Activated CD8-positive, alpha-beta memory T cell treated with anti-CD3 and anti-CD28 coated beads, Interleukin-2, amount 50 U/mL, for 24 hours (primary cell): ENCODE data around the gene SPARC.
"Not testable (repeated sequence)": the region's sequence is repeated elsewhere in the genome, so short reads cannot be mapped to it uniquely, and the experiment has no call there.

Experiments used
- DNase-seq: peaks from one replicate; pipeline ENCODE4 v3.0.0-alpha.2; 2020; ENCODE audit errors: extremely low read depth

SPARC gene, protein sequence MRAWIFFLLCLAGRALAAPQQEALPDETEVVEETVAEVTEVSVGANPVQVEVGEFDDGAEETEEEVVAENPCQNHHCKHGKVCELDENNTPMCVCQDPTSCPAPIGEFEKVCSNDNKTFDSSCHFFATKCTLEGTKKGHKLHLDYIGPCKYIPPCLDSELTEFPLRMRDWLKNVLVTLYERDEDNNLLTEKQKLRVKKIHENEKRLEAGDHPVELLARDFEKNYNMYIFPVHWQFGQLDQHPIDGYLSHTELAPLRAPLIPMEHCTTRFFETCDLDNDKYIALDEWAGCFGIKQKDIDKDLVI

DNA sequence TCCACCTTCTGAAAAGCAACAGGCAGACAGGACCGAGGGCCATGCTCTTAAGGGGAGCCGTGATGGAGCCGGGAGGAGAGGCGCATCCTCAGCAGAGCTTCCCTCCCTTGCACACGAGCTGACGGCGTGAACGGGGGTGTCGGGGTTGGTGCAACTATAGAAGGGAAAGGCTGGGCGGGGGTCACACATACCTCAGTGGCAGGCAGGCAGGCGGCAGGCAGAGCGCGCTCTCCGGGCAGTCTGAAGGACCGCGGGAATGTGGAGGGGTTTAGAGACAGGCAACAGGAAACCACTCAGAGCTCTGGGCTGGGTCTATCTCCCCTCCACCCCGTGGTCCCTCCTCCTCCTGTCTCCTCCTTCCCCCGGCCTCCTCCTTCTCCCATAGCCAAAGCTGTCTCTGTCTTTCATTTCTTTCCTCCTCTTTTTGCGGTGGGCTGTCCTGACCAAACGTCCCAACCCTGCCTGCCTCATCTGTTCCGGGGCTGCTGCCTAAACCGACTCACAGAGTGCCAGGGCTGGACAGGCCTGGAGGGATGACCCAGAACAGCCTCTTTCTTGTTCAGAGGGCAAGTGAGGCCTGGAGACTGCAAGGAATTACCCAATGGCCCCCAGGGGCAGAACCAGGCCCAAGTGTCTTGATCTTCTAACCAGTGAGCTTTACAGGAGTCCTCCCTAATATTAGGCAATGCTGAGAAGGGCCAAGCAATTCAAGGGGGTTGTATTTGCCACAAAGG, at the start of gene SPARC:
Gene SPARC, minus strand, starts transcription at position 242 of the 734 bp plus-strand sequence. CDS start 10,727 bp downstream, outside the sequence.
- no peak for DNase-seq

DNA sequence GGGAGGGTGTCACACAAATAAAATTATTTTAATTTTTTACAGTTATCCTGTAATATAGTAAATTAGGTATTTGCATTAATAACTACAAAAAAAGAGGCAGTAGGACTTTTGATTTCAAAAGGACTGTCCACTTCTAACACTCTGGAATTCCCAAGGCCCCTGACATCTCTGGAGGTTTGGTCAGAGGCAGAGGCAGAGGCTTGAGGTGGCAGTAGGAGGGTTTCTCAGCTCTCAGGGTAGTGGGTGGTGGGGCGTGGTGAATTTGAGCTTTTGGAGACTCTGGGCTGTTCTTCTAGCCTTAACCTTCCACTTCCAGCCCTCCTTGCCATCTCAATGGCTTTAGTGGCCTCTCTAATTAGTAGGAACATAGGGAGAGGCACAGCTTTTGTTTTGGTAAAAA, 48.9 kb upstream of the SPARC start:
- no peak for DNase-seq

DNA sequence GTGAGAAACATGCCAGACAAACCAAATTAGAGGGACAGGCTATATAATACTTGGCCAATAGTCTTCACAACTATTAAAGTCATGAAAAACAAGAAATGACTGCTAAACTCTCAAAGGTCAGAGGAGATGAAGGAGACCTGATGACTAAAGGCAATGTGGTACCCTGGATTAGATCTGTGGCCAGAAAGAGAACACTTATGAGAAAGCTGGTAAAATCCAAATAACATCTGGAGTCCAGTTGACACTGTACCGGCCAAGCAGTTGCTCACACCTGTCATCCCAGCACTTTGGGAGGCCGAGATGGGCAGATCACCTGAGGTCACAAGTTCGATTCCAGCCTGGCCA, 47.3 kb upstream of the SPARC start:
- DNase-seq = no peak

DNA sequence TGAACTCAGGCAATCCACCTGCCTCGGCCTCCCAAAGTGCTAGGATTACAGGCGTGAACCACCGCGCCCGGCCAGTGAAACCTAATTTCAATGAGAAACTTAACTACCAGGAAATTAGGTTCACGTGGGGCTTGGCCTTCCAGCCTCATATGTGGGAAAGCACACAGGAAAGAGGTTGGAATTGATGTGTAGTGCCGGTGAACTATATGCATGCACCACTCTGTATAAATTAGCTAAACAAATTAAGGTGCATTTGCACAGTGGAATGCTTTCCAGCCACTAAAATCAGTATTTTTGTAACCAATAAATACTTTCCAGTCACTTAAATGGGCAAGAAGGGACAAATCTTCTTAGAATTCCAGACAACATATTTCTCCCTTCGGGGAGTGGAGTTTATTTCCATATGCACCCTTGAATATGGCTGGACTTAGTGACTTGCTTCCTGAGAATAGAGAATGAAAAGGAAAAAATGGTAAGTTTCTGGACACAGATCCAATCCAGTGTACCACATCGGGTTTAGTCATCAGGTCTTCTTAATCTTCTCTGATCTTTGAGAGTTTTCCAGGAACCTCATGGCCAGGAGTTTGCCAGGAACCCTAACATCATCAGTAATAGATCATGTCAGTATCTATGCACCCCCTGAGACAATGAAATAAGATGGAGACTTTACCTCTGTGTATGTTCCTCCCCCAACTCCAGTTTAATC, 46.8 kb upstream of the SPARC start:
- DNase-seq = no peak

DNA sequence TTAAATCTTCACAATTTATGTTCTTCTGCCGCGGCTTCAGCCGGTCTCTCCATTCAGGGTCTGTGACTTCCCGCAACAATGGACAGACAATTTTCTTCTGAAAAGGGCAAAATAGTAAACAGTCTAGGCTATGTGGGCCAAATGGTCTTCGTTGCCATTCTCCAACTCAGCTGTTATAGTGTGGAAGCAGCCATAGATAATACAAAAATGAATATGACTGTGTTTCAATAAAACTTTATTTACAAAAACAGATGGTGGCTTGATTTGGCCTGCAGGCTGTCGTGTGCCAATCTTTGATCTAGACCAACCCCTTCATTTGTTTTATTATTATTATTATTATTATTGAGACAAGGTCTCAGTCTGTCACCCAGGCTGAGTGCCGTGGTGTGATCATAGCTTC, 43.7 kb upstream of the SPARC start:
- no peak for DNase-seq

DNA sequence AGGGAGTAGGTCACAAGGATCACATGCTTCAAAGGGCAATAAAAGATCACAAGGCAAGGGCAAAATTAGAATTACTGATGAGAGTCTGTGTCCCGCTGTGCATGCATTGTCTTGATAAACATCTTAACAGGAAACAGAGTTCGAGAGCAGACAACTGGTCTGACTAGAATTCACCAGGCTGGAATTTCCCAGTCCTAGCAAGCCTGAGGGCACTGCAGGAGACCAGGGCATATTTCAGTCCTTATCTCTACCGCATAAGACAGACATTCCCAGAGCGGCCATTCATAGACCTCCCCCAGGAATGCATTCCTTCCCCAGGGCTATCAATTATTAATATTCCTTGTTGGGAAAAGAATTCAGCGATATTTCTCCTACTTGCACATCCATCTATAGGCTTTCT, 42.9 kb upstream of the SPARC start:
- not testable (repeated sequence) for DNase-seq

DNA sequence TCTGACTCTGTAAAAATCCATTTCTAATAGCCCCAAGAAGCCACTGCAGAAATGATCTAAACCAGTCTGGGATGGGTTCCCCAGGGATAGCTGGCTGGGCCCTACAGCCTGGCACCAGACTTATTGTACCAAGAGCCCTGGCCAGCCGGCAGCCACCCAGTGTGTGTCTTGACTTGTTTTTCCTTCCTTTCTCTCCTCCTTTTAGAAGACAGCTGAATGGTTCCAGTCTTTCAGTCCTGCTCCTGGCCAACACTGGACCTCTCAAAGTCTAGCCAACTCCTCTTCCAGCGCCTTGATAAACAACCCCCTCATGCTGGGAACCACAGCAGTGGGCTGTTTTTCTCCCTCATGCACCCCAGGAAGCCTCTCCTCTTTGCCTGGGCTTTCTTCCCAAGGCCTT, 37.6 kb upstream of the SPARC start:
- DNase-seq = no peak

DNA sequence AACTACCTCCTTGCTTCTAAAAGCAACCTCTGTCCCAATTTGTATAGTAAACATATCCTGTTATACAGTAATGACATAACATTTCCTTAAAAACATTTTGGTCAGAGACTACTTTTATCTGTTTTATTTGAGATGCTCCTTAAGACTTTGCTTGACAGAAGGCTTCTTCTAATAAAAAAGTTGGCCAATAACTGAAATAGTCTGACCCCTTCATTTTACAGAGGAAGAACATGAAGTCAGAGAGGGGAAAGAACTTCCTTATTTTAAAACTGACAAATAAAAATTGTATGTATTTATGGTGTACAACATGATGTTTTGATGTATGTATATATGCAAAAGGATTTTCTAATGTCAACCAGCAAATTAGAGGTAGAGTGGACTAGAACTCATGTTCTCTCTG, 35.8 kb upstream of the SPARC start:
- no peak for DNase-seq

DNA sequence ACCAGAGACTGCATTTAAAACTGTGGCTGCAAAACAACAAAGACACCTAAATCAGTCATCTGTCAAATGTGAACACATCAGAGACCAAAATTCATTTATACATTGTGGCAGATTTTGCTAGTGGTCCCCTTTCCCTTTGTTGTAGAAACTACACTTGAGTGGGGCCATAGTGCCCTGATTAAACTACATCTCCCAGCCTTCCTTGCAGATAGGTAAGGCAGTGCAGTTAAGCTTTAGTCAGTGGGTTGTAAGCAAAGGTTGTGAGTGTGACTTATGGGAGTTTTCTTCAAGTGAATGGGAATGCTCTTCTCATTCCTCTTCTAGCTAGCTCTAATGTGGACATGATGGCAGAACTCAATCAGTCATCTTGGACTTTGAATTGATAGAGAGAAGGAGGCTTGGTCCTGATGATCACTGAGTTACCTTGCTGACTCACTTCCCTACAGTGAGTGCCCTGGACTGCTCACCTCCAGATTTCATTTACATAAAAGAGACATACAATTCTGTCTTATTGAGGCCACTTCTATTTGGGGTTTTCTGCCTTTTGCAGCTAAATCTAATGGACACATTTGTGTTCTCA, 35.2 kb upstream of the SPARC start:
- no peak for DNase-seq

DNA sequence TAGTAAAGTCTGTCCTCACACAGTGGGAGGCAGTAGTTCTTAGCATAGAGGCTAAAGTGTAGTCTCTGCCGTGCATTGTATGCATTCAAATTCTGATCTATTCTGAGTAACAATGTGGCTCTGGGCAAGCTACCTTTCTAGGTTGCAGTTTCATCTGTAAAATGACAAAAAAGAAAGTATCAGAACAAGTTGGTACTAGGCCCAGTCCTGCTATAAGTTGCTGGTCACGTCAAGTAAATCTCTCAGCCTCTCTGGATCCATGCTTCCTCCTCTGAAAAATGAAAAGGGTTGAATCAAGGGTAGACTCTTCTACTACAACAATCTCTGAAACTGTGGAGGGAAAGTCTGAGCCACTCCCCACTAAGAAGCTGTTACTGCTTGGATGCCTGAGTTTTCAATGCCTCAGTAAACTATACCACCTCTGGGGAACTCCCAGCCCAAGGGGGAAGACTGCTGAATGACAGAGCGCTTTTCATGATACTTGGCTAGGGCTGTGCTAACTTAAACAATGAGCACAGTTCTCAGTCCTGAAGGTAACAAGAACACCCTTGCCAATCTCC, 34.5 kb upstream of the SPARC start:
- DNase-seq = no peak

DNA sequence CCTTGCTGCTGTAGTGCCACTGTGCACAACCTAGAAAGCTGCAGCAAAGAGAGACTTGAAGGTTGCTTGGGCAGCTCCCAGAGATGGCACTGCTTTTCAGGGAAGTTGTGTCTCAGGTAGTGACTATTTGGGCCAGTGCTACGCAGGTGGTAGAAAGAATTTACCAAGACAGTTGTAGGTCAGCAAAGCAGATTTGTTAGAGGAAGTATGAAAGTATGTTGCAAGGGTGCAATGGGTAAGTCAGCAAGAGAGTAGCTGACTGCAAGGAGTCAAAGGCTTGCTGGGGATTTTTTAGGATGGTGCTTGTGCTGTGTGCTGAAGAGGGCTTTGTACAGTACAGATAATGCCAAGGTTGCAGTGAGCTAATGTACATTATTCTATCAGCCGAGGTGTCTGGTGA, 33.5 kb upstream of the SPARC start:
- no peak for DNase-seq

DNA sequence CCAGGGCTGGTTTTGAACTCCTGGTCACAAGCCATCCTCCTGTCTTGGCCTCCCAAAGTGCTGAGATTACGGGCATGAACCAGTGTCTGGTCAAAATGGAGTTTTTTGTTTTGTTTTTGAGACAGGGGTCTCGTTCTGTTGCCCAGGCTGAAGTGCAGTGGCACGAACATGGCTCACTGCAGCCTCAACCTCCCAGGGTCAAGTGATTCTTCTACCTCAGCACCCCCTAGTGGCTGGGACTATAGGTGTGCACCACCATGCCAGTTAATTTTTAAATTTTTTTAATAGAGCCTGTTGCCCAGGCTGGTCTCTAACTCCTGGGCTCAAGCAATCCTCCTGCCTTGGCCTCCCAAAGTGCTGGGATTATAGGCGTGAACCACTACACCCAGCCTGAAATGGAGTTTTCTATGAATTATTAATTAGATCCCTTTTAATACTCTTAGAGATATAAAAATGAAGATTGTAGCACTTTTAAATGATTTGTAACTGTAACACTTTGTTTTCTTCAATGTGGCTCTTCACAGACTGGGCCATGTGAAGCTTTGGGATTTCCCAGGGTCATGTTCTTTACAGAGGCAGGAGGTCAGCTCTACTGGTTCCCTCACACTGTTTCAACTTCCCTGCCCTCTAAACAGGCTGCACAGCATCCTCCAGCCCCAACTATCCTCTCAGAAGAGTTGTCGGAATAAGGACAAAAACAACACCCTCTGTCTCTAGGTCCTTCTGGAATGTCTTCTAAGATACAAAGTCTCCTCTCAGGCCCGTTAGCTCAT, 32.7 kb upstream of the SPARC start:
- DNase-seq = no peak

DNA sequence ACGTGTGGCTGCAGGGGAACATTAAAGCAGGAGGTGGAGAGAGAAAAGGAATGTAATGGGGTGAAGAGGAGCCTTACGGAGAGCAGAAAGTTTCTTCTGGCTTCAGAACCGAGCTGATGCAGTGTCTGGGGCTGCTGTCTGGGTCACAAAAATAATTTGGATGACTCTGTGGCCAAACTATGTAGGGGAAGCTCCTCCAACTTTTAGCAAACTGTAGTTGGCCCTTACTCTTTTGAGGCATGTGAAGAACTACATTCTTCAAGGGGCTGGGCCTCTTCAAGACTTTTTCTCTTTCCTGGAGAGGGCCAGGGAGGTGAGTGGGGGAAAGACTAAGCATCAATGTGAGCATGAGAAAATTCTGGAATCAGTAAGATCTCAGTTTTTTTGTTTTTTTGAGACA, 31.9 kb upstream of the SPARC start:
- DNase-seq = no peak

DNA sequence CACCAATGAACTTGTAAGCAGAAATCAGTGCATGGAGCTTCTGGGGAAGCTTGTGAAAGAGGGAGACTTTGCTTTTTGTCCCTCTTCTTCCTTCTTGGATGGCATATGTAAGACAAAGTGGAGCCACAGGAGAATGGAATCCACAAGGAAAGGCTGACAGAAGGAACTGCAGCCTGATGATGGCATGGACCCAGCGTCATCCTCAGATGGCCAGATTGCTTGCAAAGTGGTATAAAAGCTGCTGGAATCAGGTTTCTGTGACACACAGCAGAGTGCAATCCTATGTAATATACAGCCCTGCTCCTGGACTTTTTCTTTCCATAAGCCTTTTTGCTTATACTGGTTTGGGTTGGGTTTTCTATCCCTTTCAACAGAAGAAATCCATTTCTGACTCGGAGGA, 31.4 kb upstream of the SPARC start:
- DNase-seq = no peak

DNA sequence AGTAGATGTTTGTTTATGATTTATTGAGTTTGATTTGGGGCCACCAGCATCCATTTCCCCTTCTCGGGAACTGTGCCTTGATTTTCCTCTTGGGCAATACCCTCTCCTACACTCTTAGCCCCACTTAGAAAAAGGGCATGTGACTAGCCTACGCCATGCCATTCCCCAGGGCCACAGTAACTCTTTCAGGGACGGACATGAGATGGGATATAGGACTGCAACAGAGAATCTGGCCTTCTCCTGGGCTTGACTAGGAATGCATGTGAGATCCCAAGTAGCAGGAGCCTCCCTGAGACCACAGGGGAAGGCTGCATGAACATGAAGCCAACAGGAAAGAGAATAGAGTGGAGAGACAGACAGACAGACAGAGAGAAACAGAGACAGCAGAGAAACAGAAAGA, 30.7 kb upstream of the SPARC start:
- DNase-seq = no peak

DNA sequence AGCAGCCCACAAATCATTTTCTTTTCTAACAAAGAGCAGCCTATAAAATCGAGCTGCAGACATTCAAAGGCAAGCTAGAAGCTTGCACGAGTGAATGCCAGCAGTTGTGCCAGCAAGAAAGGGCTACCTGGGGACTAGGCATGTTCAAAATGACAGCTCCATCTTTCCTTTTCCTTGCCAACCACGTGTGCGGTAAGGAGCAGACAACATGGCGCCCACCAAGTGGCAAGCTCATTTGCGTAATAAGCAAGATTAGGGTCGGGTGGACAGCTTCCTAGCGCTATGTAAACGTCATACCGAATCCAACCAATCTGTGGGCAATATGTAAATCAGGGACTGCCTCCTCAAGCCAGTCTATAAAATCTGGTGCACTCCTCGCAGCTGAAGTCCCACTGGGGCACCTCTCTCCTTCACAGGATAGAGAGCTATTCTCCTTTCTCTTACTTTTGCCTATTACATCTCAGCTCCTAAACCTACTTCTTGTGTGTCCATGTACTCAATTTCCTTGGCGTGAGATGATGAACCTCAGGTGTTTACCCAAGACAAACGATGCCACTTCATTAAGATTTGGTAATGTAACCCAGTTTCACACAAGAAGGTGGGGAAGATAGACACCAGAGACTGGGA, 22.5 kb upstream of the SPARC start:
- DNase-seq = no peak

DNA sequence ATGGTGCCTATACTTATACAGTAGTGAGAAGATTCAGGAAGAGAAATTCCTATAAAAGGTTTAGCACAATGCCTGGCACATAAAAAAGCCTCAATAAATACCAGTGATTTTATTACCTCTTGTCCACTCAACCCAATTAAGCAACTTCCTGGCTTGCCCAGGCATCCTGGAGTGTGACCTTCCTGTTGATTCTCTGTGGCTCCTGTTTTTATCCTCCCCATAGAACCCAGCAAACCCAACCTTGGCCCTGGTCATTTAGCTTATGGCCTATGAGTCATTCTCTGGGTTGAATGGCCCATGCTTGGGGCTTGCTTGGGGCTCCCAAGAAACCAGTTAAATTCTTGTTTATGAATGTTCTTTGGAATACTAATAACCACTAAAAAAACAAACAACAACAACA, 21.4 kb upstream of the SPARC start:
- no peak for DNase-seq

DNA sequence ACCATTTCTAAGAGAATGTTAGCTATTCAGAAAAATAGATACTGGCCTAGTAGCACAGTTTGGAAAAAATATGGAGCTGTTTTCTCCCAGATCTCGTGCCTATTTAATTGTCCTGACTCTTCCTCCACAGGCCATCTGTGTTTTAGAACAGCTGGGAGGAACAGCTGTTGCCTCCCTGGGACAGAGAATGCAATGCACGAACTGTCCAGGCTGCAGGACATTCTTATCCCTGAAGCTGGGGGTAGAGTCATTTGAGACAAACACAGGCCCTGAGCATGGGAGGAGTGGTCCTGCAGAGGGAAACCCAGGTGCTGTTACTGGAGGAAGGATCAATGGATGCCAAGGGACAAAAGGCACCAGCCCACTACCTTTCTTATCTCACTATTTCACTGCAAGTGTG, 20.9 kb upstream of the SPARC start:
- DNase-seq = no peak

DNA sequence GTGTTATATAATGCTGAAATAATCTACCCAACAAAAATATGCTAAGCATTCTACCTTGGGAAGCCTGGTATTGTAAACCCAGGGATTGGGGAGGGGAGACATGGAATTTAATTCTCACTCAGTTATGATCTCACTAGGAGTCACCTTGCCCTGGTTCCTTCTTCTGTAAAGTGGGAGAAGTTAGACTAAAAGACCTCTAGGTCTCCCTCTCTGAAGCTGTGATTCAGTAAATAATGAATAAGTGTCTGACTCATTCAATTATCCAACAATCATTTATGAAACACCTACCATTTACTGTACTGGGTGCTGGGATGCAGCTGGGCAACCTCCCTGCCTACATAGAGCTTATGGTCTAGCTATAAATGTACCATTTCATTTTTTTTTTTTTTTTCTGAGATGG, 20.2 kb upstream of the SPARC start:
- DNase-seq = no peak

DNA sequence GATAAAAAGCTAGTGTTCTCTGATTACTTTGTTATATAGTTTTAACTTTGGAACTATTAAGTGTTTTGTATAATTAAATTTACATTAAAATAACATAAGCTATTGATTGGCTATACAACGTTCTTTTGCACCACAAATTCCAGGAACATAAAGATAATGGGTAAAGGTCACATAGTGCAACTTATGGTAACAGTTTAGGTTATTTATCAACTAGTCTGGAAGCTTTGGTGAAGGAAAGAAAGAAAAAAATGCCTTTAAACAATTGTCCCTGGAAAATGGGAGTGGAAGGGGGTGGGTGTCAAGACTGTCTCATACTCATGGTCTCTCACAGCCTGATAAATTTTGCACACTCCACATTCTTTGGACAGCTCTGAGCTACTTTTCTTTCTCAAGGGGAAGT, 17.1 kb upstream of the SPARC start:
- no peak for DNase-seq

DNA sequence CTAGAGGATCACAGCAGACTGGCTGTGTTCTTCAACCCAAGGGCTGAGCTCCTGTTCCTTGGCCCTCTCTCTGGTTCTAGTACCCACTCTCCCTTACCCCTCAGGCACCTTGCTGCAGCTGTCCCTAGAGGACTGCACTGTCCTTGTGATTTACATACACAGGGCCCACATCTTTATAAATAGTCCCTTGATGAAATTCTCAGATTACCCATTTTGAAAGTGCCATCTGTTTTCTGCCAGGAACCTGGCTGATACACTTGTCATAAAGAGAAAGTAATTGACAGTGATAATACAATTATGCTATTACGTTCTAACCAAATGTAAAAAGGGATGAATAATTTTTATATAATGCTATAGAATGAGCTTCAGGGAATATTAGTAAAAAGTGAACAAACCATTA, 16.5 kb upstream of the SPARC start:
- DNase-seq = no peak
